HL-60 (cell line): ENCODE data around the gene MIDN.

Source experiments
- DNase-seq, 2 experiments: peaks; one replicate each; pipeline ENCODE4 v3.0.0-alpha.2; 2010 to 2020; ENCODE audit warnings: low read depth in 1 of 2, low spot score in 1 of 2
- H3K27ac ChIP-seq: fragments of 250-450 bp; sonication (Bioruptor Pico); replicated peaks from 2 replicates; pipeline ENCODE4 v1.5.1; 2020; ENCODE audit warnings: mild to moderate bottlenecking, moderate library complexity
- H3K27me3 ChIP-seq: fragments of 250-450 bp; sonication (Bioruptor Pico); 2 replicates; pipeline ENCODE4 v1.5.1; 2021; ENCODE audit warnings: mild to moderate bottlenecking, moderate library complexity; ENCODE audit not compliant: insufficient read depth, poor library complexity, severe bottlenecking
- H3K4me3 ChIP-seq: replicated peaks from 2 replicates; pipeline ENCODE4 v1.5.1; 2011; ENCODE audit warnings: mild to moderate bottlenecking, control low read depth, low read length; ENCODE audit not compliant: insufficient read depth
- CTCF ChIP-seq: IDR thresholded peaks from one replicate; pipeline ENCODE4 v1.5.1; 2011; ENCODE audit warnings: low read length, control low read depth, inconsistent platforms; ENCODE audit not compliant: insufficient read depth
- GABPA ChIP-seq: IDR thresholded peaks from 2 replicates; pipeline ENCODE4 v1.6.1; 2012; ENCODE audit warnings: low read depth
- POLR2AphosphoS5 ChIP-seq: IDR thresholded peaks from 2 replicates; pipeline ENCODE4 v1.6.1; 2012; ENCODE audit warnings: low read depth
- REST ChIP-seq: IDR thresholded peaks from 2 replicates; pipeline ENCODE4 v1.6.1; 2012; ENCODE audit warnings: low read depth; ENCODE audit not compliant: insufficient replicate concordance
- SPI1 ChIP-seq: IDR thresholded peaks from 2 replicates; pipeline ENCODE4 v1.6.1; 2012; ENCODE audit warnings: low read depth, mild to moderate bottlenecking, borderline replicate concordance

MIDN gene

GRCh38 chr19:1290703-1291651 is 42.6 kb downstream of the MIDN start:
- Histone ChIP-seq H3K27me3 (peaks cover 94% of the 10 kb centered on the region), H3K27ac (no peak overlapping the region), H3K4me3 (no peak overlapping the region)
- DNase-seq, result no peak
- no peak for TF ChIP-seq SPI1
- TF ChIP-seq POLR2AphosphoS5, result no peak
- no peak for TF ChIP-seq CTCF

- H3K27ac ChIP-seq, result no peak overlapping the region
- H3K4me3 ChIP-seq, result no peak overlapping the region
- TF ChIP-seq POLR2AphosphoS5, result no peak
- TF ChIP-seq REST, result no peak
- TF ChIP-seq SPI1, result no peak
- no peak for TF ChIP-seq GABPA
- TF ChIP-seq CTCF, result no peak
- DNase-seq, result no peak
- H3K27me3 ChIP-seq, result peaks cover 97% of the 10 kb centered on the region
Observed at GRCh38 chr19:1291761-1292418, 43.5 kb downstream of the MIDN start.

- DNase-seq, result no peak
- H3K27ac ChIP-seq, result no peak overlapping the region
- no peak overlapping the region for H3K4me3 ChIP-seq
- TF ChIP-seq POLR2AphosphoS5 (no peak), GABPA (no peak), CTCF (no peak), REST (no peak), SPI1 (no peak)
- H3K27me3 ChIP-seq, result peaks cover 92% of the 10 kb centered on the region
Observed at GRCh38 chr19:1292419-1293151, 44.2 kb downstream of the MIDN start.
